Mucosa of stomach (tissue), 1 donor: ENCODE results near the gene ADORA3.

ENCODE experiments used
- H3K27me3 ChIP-seq: one replicate; pipeline ENCODE4 v1.7.0; 2013; ENCODE audit warnings: mild to moderate bottlenecking, low read length; ENCODE audit not compliant: control insufficient read depth, insufficient read depth
- H3K36me3 ChIP-seq: one replicate; pipeline ENCODE4 v1.7.0; 2013; ENCODE audit warnings: low read length; ENCODE audit not compliant: control insufficient read depth, insufficient read depth
- H3K4me1 ChIP-seq: one replicate; pipeline ENCODE4 v1.7.0; 2013; ENCODE audit warnings: mild to moderate bottlenecking, low read length; ENCODE audit not compliant: control insufficient read depth, insufficient read depth
- H3K4me3 ChIP-seq: one replicate; pipeline ENCODE4 v1.7.0; 2013; ENCODE audit warnings: low read length
- H3K9ac ChIP-seq: one replicate; pipeline ENCODE4 v1.7.0; 2013; ENCODE audit warnings: mild to moderate bottlenecking, low read length, moderate library complexity
- H3K9me3 ChIP-seq: one replicate; pipeline ENCODE4 v1.7.0; 2013; ENCODE audit warnings: mild to moderate bottlenecking, low read length, moderate library complexity; ENCODE audit not compliant: control insufficient read depth
- donor health status: Pancreatic carcinoma.

Gene ADORA3

GRCh38 chr1:111517469-111518225 lies 14.2 kb upstream of the ADORA3 start:
- H3K27me3 ChIP-seq, result peaks cover 9% of the 10 kb centered on the region
- H3K9me3 ChIP-seq, result no peaks in the 10 kb centered on the region
- peaks cover 11% of the 10 kb centered on the region for H3K4me1 ChIP-seq
- no peak overlapping the region for H3K4me3 ChIP-seq
- no peaks in the 10 kb centered on the region for H3K36me3 ChIP-seq
- H3K9ac ChIP-seq, result no peak overlapping the region

- Histone ChIP-seq H3K9me3 (no peaks in the 10 kb centered on the region), H3K27me3 (peaks cover 9% of the 10 kb centered on the region), H3K9ac (peak overlapping the region; percentile 33), H3K36me3 (no peaks in the 10 kb centered on the region), H3K4me1 (peaks cover 11% of the 10 kb centered on the region), H3K4me3 (no peak overlapping the region)
Observed at GRCh38 chr1:111516005-111516535, 12.6 kb upstream of the ADORA3 start.

DNA sequence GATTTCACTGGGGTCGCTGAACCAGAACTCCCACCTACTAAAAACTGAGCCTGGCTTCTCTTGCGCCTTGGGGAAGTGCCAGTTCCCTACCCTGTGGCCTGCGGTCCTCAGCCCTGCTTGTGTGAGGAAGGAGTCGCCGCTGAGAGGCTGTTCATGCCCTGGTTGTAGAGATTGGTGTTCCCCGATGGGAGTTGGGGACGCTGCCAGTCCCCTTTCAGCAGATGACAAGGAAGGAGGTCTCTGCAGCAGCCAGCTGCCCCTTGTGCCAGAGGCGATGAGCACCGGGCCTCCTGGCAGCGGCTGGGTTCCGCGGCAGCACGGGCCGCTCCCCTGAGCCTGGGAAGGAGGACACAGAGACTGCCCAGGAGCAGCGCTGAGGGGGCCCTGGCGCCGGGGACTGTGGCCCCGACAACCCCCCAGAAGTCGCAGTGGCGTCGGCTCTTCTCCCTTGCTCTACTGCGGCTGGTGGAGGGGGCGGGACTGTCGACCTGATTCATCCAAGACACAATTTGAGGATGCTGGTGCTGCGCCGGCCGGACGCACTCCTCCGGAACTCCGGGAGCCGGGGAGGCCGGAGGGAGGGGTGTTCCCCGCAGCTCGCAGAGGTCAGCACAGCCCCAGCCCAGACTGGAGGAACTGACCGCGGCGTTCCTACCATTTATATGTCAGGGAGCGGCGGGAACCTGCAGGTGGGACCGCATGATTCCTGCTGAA lies 12.0 kb upstream of the ADORA3 start:
- peak overlapping the region; percentile 33 for H3K9ac ChIP-seq

DNA sequence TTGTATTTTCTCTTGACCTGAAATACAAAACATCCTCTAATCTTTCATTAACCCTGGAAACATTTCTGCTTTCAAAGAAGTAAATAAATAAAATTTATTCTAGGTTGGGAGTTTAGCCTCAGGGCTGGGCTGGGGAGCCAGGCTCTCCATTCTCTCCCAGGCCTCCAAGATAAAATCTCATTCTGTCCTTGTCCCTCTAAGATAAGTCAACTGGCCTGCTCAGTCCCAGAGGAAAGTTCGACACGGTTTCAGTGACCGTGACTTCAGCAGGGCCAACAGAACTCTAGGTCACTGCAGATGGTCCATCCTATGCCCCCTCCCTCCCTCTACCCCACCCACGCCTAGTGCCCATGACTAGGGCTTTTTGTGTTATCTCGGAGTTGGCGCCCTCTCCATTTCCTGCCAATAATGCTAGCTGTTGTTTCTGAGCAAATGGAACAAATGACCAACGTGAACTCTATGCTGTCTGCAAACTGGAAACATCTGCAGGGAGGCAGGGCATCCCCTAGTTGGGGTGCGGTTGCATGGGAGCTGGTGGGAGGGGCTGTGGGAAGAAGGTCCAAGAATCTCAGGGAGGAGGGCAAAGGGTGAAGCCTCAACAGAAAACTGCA lies 10.1 kb upstream of the ADORA3 start:
- Histone ChIP-seq H3K4me1 (peaks cover 25% of the 10 kb centered on the region), H3K4me3 (no peak overlapping the region), H3K36me3 (no peaks in the 10 kb centered on the region), H3K9me3 (no peaks in the 10 kb centered on the region), H3K9ac (no peak overlapping the region), H3K27me3 (peaks cover 9% of the 10 kb centered on the region)

More for the DNA sequence above, 12.0 kb upstream of the ADORA3 start:
- Histone ChIP-seq H3K27me3 (peaks cover 9% of the 10 kb centered on the region), H3K36me3 (no peaks in the 10 kb centered on the region), H3K4me3 (no peak overlapping the region), H3K4me1 (peaks cover 11% of the 10 kb centered on the region), H3K9me3 (no peaks in the 10 kb centered on the region)

- Histone ChIP-seq H3K27me3 (peaks cover 9% of the 10 kb centered on the region), H3K9ac (no peak overlapping the region), H3K9me3 (no peaks in the 10 kb centered on the region), H3K4me3 (no peak overlapping the region), H3K36me3 (no peaks in the 10 kb centered on the region), H3K4me1 (peaks cover 31% of the 10 kb centered on the region)
Observed at GRCh38 chr1:111512931-111513330, 9.5 kb upstream of the ADORA3 start.

GRCh38 chr1:111512132-111512889 lies 8.9 kb upstream of the ADORA3 start:
- H3K36me3 ChIP-seq, result no peaks in the 10 kb centered on the region
- peaks cover 9% of the 10 kb centered on the region for H3K27me3 ChIP-seq
- H3K4me1 ChIP-seq, result peaks cover 37% of the 10 kb centered on the region
- H3K4me3 ChIP-seq, result no peak overlapping the region
- H3K9me3 ChIP-seq, result no peaks in the 10 kb centered on the region
- H3K9ac ChIP-seq, result no peak overlapping the region

- Histone ChIP-seq H3K36me3 (no peaks in the 10 kb centered on the region), H3K9ac (no peak overlapping the region), H3K4me1 (peaks cover 36% of the 10 kb centered on the region), H3K9me3 (no peaks in the 10 kb centered on the region), H3K4me3 (no peak overlapping the region), H3K27me3 (peaks cover 5% of the 10 kb centered on the region)
Observed at GRCh38 chr1:111511370-111511769, 7.9 kb upstream of the ADORA3 start.

- H3K36me3 ChIP-seq, result no peaks in the 10 kb centered on the region
- H3K27me3 ChIP-seq, result no peaks in the 10 kb centered on the region
- no peak overlapping the region for H3K4me3 ChIP-seq
- no peak overlapping the region for H3K9ac ChIP-seq
- peaks cover 28% of the 10 kb centered on the region for H3K4me1 ChIP-seq
- H3K9me3 ChIP-seq, result no peaks in the 10 kb centered on the region
Observed at GRCh38 chr1:111509997-111510375, 6.6 kb upstream of the ADORA3 start.

GRCh38 chr1:111507411-111508201 lies 4.2 kb upstream of the ADORA3 start:
- Histone ChIP-seq H3K4me1 (peaks cover 28% of the 10 kb centered on the region), H3K27me3 (no peaks in the 10 kb centered on the region), H3K9me3 (no peaks in the 10 kb centered on the region), H3K9ac (peak overlapping the region; percentile 84), H3K36me3 (no peaks in the 10 kb centered on the region), H3K4me3 (peak overlapping the region; percentile 44)

- peaks cover 28% of the 10 kb centered on the region for H3K4me1 ChIP-seq
- no peaks in the 10 kb centered on the region for H3K27me3 ChIP-seq
- H3K9ac ChIP-seq, result no peak overlapping the region
- H3K9me3 ChIP-seq, result no peaks in the 10 kb centered on the region
- H3K36me3 ChIP-seq, result no peaks in the 10 kb centered on the region
- no peak overlapping the region for H3K4me3 ChIP-seq
Observed at GRCh38 chr1:111506561-111506960, 3.1 kb upstream of the ADORA3 start.

- no peak overlapping the region for H3K4me3 ChIP-seq
- no peaks in the 10 kb centered on the region for H3K36me3 ChIP-seq
- H3K4me1 ChIP-seq, result peaks cover 28% of the 10 kb centered on the region
- H3K9me3 ChIP-seq, result no peaks in the 10 kb centered on the region
- no peaks in the 10 kb centered on the region for H3K27me3 ChIP-seq
- H3K9ac ChIP-seq, result no peak overlapping the region
Observed at GRCh38 chr1:111505641-111506119, 2.2 kb upstream of the ADORA3 start.
